ENCODE results near the gene GCK. TPM values are rescaled to one million over a fixed set of nuclear protein-coding genes. Genes with fewer than 3 reads are reported as not detected.

GCK gene
- total and polyA plus RNA-seq, 2 of the 13 experiments (the other 11 are each of a cell fraction or from before 2014, with no cell fraction given) = not detected

DNA sequence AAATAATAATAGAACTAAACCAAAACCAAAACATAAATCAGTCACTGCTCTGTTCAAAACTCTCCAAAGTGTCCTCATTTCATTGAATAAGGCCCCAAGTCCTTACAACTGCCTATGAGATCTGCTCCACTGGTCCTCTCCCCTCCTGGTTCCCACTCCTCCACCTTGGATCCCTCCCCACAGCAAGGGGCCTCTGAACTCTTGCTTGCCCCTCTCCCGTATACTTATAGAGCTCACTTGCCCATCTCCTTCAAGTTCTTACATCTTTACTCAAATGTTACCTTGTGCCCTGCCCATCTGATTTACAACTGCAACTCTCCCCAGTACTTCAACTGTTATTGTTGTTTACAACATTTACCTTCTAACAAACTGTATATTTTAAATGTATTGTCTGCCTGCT lies 66.7 kb downstream of the GCK start:
- no peak for FAIRE-seq
- ChIA-PET POLR2A (interaction anchor here (1.2 to 1.5 kb wide), 3 partner anchors 9 to 451 kb away, joined by 3 to 4 read pairs (median 4); partner anchors contain the start of gene DDX56), CTCF (ENCODE audit: low intra/inter-chr PET ratio, low total read pairs) (no interaction called here)
- DNase-seq (ENCODE audit: low spot score) = no peak
- Histone ChIP-seq H3K9me3 (ENCODE audit: low read length) (no peaks in the 10 kb centered on the region), H3K27ac (ENCODE audit: extremely low read length, insufficient read depth, low read length) (peak overlapping the region; percentile 53), H3K4me1 (ENCODE audit: insufficient read depth, low read length) (peaks cover 24% of the 10 kb centered on the region), H3K36me3 (replicated peaks in 1 of 2; ENCODE audit: control insufficient read depth in 1 of 2, insufficient read depth in 2 of 2, low read length in 2 of 2) (peaks cover 15 to 37% of the 10 kb centered on the region in 2 experiments), H2AFZ (ENCODE audit: low read length) (no peak overlapping the region), H3K27me3 (ENCODE audit: control insufficient read depth in 1 of 2, insufficient read depth in 2 of 2, low read length in 2 of 2) (no peaks in the 10 kb centered on the region; a peak in 1 of 5 replicates), H3K79me2 (ENCODE audit: insufficient read depth, low read length) (peaks cover 14% of the 10 kb centered on the region), H4K20me1 (ENCODE audit: insufficient read depth, low read length) (no peaks in the 10 kb centered on the region), H3K4me2 (ENCODE audit: low read depth, low read length) (peak overlapping the region; percentile 95), H3K4me3 (replicated peaks in 1 of 3; ENCODE audit: insufficient read depth in 1 of 3, low read depth in 2 of 3, low read length in 3 of 3) (peak overlapping the region; percentile 78 to 86 (median 83)), H3K9ac (ENCODE audit: insufficient read depth, low read depth, low read length) (peak overlapping the region; percentile 76)
- in situ Hi-C loops (cut with HindIII; ENCODE audit: extremely low pct_ligation_motif_present, low pct_unique_long_range_greater_than_20kb) (loop anchor here (5.0 kb wide), 1 partner anchor 75 kb away; no protein-coding TSS in a partner anchor), intact Hi-C loops (cut with micrococcal nuclease; ENCODE audit: unreplicated experiment) (loop anchor here (2.0 kb wide), 1 partner anchor 40 kb away; the partner anchor contains the start of gene POLM)
- no TSS peak for BruUV-seq (replicated peaks)
- TF ChIP-seq TFDP1 (CRISPR knock-in tag; IDR thresholded peaks at IDR 0.05; ENCODE audit: borderline replicate concordance) (no peak), CREBL2 (CRISPR knock-in tag; IDR thresholded peaks at IDR 0.05; ENCODE audit: borderline replicate concordance) (no peak), SATB2 (CRISPR knock-in tag; IDR thresholded peaks at IDR 0.05) (0 out of 2 replicates have a peak, but pooled peaks have one; percentile 3)
- WGBS (ENCODE audit: low lambda C conversion rate) = 44% methylated on average over 1 of the region's 1 CpG
- ATAC-seq = no peak

- Histone ChIP-seq H3K4me1 (ENCODE audit: insufficient read depth, low read length) (peaks cover 24% of the 10 kb centered on the region), H3K4me3 (replicated peaks in 1 of 3; ENCODE audit: insufficient read depth in 1 of 3, low read depth in 2 of 3, low read length in 3 of 3) (peak overlapping the region in 1 of 3 experiments; percentile 83; a peak in 1 of 6 replicates), H3K36me3 (replicated peaks in 1 of 2; ENCODE audit: control insufficient read depth in 1 of 2, insufficient read depth in 2 of 2, low read length in 2 of 2) (peaks cover 17 to 38% of the 10 kb centered on the region in 2 experiments), H3K79me2 (ENCODE audit: insufficient read depth, low read length) (peaks cover 14% of the 10 kb centered on the region), H3K4me2 (ENCODE audit: low read depth, low read length) (peak overlapping the region; percentile 95), H2AFZ (ENCODE audit: low read length) (no peak overlapping the region), H3K9ac (ENCODE audit: insufficient read depth, low read depth, low read length) (peak overlapping the region; percentile 76; the same call in 1 of the 2 replicates), H3K9me3 (ENCODE audit: low read length) (no peaks in the 10 kb centered on the region), H3K27me3 (ENCODE audit: control insufficient read depth in 1 of 2, insufficient read depth in 2 of 2, low read length in 2 of 2) (no peaks in the 10 kb centered on the region; a peak in 1 of 5 replicates), H4K20me1 (ENCODE audit: insufficient read depth, low read length) (no peaks in the 10 kb centered on the region), H3K27ac (ENCODE audit: extremely low read length, insufficient read depth, low read length) (no peak overlapping the region)
- intact Hi-C loops (cut with micrococcal nuclease; ENCODE audit: unreplicated experiment) = loop anchor here (2.0 kb wide), 1 partner anchor 39 kb away; the partner anchor contains the start of gene POLM
- FAIRE-seq (no peak), DNase-seq (ENCODE audit: low spot score) (no peak), ATAC-seq (no peak)
- in situ Hi-C loops (cut with HindIII; ENCODE audit: extremely low pct_ligation_motif_present, low pct_unique_long_range_greater_than_20kb) = loop anchor here (5.0 kb wide), 1 partner anchor 75 kb away; no protein-coding TSS in a partner anchor
- ChIA-PET CTCF (ENCODE audit: low intra/inter-chr PET ratio, low total read pairs) (no interaction called here), POLR2A (interaction anchor here (1.4 to 1.5 kb wide), 2 partner anchors 9 to 452 kb away, joined by 3 to 4 read pairs; partner anchors contain the start of gene DDX56)
- BruUV-seq (replicated peaks) = no TSS peak
- TF ChIP-seq ZNF687 (CRISPR knock-in tag; IDR thresholded peaks at IDR 0.05) (0 out of 2 replicates have a peak, but pooled peaks have one; percentile 15), SMC3 (IDR thresholded peaks at IDR 0.05; ENCODE audit: low read length) (no peak)
- WGBS (ENCODE audit: low lambda C conversion rate) = 95% methylated on average over 12 of the region's 12 CpGs
These were observed 67.3 kb downstream of the GCK start for GRCh38 chr7:44121761-44122420.

All from HepG2 (cell line).